ENCODE results near the gene LARP4B.

DNA sequence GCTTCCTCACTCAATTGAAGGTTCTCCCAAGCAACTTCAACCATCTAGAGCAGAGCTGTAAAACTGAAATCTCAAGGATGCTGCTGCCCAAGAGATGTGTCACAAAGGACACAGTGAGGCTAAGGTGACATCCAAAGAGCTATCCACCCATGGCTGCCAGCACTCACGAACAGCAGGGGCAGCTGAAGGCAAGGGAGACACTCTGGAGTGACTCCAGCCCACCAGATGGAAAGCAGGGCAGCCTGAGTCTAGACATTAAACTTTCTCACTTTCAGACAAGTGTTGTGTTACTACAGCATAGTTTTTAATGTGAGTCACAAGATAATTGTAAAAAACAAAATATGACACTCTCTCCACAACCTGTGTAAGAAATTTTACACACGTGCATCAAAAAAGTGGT is 113.5 kb downstream of the LARP4B start:
- TF ChIP-seq, protein P1, sequence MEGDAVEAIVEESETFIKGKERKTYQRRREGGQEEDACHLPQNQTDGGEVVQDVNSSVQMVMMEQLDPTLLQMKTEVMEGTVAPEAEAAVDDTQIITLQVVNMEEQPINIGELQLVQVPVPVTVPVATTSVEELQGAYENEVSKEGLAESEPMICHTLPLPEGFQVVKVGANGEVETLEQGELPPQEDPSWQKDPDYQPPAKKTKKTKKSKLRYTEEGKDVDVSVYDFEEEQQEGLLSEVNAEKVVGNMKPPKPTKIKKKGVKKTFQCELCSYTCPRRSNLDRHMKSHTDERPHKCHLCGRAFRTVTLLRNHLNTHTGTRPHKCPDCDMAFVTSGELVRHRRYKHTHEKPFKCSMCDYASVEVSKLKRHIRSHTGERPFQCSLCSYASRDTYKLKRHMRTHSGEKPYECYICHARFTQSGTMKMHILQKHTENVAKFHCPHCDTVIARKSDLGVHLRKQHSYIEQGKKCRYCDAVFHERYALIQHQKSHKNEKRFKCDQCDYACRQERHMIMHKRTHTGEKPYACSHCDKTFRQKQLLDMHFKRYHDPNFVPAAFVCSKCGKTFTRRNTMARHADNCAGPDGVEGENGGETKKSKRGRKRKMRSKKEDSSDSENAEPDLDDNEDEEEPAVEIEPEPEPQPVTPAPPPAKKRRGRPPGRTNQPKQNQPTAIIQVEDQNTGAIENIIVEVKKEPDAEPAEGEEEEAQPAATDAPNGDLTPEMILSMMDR (IDR thresholded peaks at IDR 0.05 in 2 of 3, conservative IDR thresholded peaks at IDR 0.05 in 1 of 3; ENCODE audit: borderline replicate concordance in 1 of 3, insufficient read depth in 1 of 3, low read depth in 2 of 3, low read length in 2 of 3), result no peak
- TF ChIP-seq EZH2phosphoT487 (IDR thresholded peaks at IDR 0.05; ENCODE audit: borderline replicate concordance), result no peak
- no peak for TF ChIP-seq SIN3A (IDR thresholded peaks at IDR 0.05; ENCODE audit: low read depth)

Data from HCT116 (cell line).